Pancreas (tissue), 10 donors: ENCODE measurements around the gene SKIL. TPM values are rescaled to one million over a fixed set of nuclear protein-coding genes. Genes with fewer than 3 reads are reported as not detected.

Experiments used
- ATAC-seq, 4 donors: fragments of 200-7000 bp; cut with Tn5 transposase; one replicate each; pipeline versions ENCODE4 v1.8.0 to v1.9.1; 2020; ENCODE audit warnings: mild to moderate bottlenecking in 4 of 4, moderate library complexity in 4 of 4
- DNase-seq, 6 donors: peaks; one replicate each; pipeline ENCODE4 v3.0.0-alpha.2; 2020
- FAIRE-seq: peaks from 2 replicates; lab custom pipeline; 2012; peaks lifted over from hg19 to GRCh38; lab: Jason Lieb, UNC
- H3K27ac ChIP-seq, 4 donors: fragments of 200-600 bp; sonication (generic); 1 replicate in 3 of 4; 2 replicates in 1 of 4; pipeline versions ENCODE4 v1.5.0 to v1.8.0; 2020
- H3K27me3 ChIP-seq, 4 donors: fragments of 200-600 bp; one replicate each; pipeline ENCODE4 v1.8.0; 2021
- H3K36me3 ChIP-seq, 3 donors: fragments of 200-600 bp; sonication (generic) in 1 of 3; one replicate each; pipeline versions ENCODE4 v1.5.0 to v1.8.0; 2020 to 2021
- H3K4me1 ChIP-seq, 3 donors: fragments of 200-600 bp; one replicate each; pipeline ENCODE4 v1.8.0; 2021
- H3K4me3 ChIP-seq, 4 donors: fragments of 200-600 bp; sonication (generic) in 2 of 4; one replicate each; pipeline versions ENCODE4 v1.5.0 to v1.8.0; 2020 to 2021
- H3K9me3 ChIP-seq, 4 donors: fragments of 200-600 bp; one replicate each; pipeline ENCODE4 v1.8.0; 2021
- CTCF ChIP-seq, 4 donors: fragments of 200-600 bp; sonication (generic) in 3 of 4; IDR thresholded peaks; one replicate each; pipeline versions ENCODE4 v1.5.0 to v1.8.0; 2021; ENCODE audit warnings: antibody characterized with exemption in 4 of 4
- WGBS, 2 donors: extraction: QIAGEN DNeasy Blood & Tissue Kit; methylation state at CpG; one replicate each; pipeline ENCODE4 v1.1.7; 2013; 5-methylcytosine and 5-hydroxymethylcytosine counted together
- intact Hi-C, 3 donors: fragments of 100-400 bp; cut with DNase I; formaldehyde crosslinking; loops; one replicate each; pipeline versions ENCODE4 v1.11.1 to v1.14.2; 2022
- polyA plus RNA-seq, 2 donors: library from polyadenylated mRNA; stranded (reverse); fragments of 200-250 nt; gene quantifications; one replicate each; pipeline ENCODE4 v1.2.3, GENCODE V29; 2013
- total RNA-seq, 6 donors: library from RNA; stranded (reverse); fragmentation: NEBNext Ultra II Directional in 4 of 6; extraction: Animal tissue kit (Norgen Biotek cat#: 25700) in 4 of 6; gene quantifications; one replicate each; pipeline versions ENCODE4 v1.2.1 to v1.2.4, GENCODE V29; 2021 to 2023
- donor health status: healthy with polysubstance abuse.
- donor health status: DM: no; HTN: no; CAD: no; lungs with moderate emphysema.
- donor health status: DM: no; HTN: no; CAD: no.
- donor health status: control.
- donor health status: control.
- donor health status: Bipolar disorder and iron deficiency.
- donor health status: DM: yes; HTN: yes; CAD: no.
- donor health status: DM: no; HTN: no; CAD: no.
- donor health status: DM: no; HTN: no; CAD: no.
- donor health status: DM: yes; HTN: yes; CAD: no.

The SKIL gene
- total and polyA plus RNA-seq, 8 donors, result 5.1 to 52.1 (median 15.9) TPM

- FAIRE-seq (no peak), DNase-seq (no peak), ATAC-seq (no peak)
- 92 to 96% methylated on average over 8 of the region's 8 CpGs for WGBS, 2 donors
- TF ChIP-seq CTCF (IDR thresholded peaks at IDR 0.05), result no peak
- no peaks in the 10 kb centered on the region for H3K36me3 ChIP-seq
- intact Hi-C loops, result no loop called here
- H3K9me3 ChIP-seq, result no peaks in the 10 kb centered on the region
- peaks cover 0 to 10% (median 2%) of the 10 kb centered on the region in 4 donors for H3K27me3 ChIP-seq
- no peak overlapping the region for H3K4me3 ChIP-seq
- peaks cover 0 to 8% (median 0%) of the 10 kb centered on the region in 3 donors for H3K4me1 ChIP-seq
- no peak overlapping the region for H3K27ac ChIP-seq
These were observed 65.6 kb downstream of the SKIL start for GRCh38 chr3:170423001-170423615.

GRCh38 chr3:170424879-170425278, 67.4 kb downstream of the SKIL start:
- H3K4me3 ChIP-seq, result no peak overlapping the region
- no peaks in the 10 kb centered on the region for H3K4me1 ChIP-seq
- intact Hi-C loops, result no loop called here
- FAIRE-seq (no peak), DNase-seq (no peak), ATAC-seq (no peak)
- 79 to 85% methylated on average over 8 of the region's 8 CpGs for WGBS, 2 donors
- H3K27ac ChIP-seq, result no peak overlapping the region
- no peaks in the 10 kb centered on the region for H3K36me3 ChIP-seq
- TF ChIP-seq CTCF (IDR thresholded peaks at IDR 0.05), result no peak
- H3K9me3 ChIP-seq, result no peaks in the 10 kb centered on the region
- no peaks in the 10 kb centered on the region for H3K27me3 ChIP-seq

GRCh38 chr3:170425491-170426239, 68.2 kb downstream of the SKIL start:
- FAIRE-seq (no peak), DNase-seq (no peak), ATAC-seq (no peak)
- Histone ChIP-seq H3K9me3 (no peaks in the 10 kb centered on the region), H3K27ac (no peak overlapping the region), H3K4me3 (no peak overlapping the region), H3K36me3 (no peaks in the 10 kb centered on the region), H3K27me3 (no peaks in the 10 kb centered on the region), H3K4me1 (no peaks in the 10 kb centered on the region)
- no peak for TF ChIP-seq CTCF (IDR thresholded peaks at IDR 0.05)
- 64 to 67% methylated on average over 11 of the region's 11 CpGs for WGBS, 2 donors
- intact Hi-C loops, result no loop called here

GRCh38 chr3:170426240-170426797, 68.8 kb downstream of the SKIL start:
- intact Hi-C loops, result no loop called here
- Histone ChIP-seq H3K4me3 (no peak overlapping the region), H3K27ac (no peak overlapping the region), H3K9me3 (no peaks in the 10 kb centered on the region), H3K27me3 (no peaks in the 10 kb centered on the region), H3K4me1 (no peaks in the 10 kb centered on the region), H3K36me3 (no peaks in the 10 kb centered on the region)
- WGBS, 2 donors, result 65 to 79% methylated on average over 2 of the region's 2 CpGs
- TF ChIP-seq CTCF (IDR thresholded peaks at IDR 0.05), result no peak
- DNase-seq (no peak), ATAC-seq (no peak), FAIRE-seq (no peak)
